Rectal smooth muscle tissue (tissue), 1 donor: ENCODE measurements around the gene NCAPH2.
"Not testable (repeated sequence)": the region's sequence is repeated elsewhere in the genome, so short reads cannot be mapped to it uniquely, and the experiment has no call there.

Experiments
- H3K27ac ChIP-seq: one replicate; pipeline ENCODE4 v1.7.0; 2013; ENCODE audit warnings: low read depth, low read length, inconsistent platforms
- H3K27me3 ChIP-seq: one replicate; pipeline ENCODE4 v1.7.0; 2013; ENCODE audit warnings: low read length; ENCODE audit not compliant: control insufficient read depth, insufficient read depth
- H3K36me3 ChIP-seq: one replicate; pipeline ENCODE4 v1.7.0; 2013; ENCODE audit warnings: low read length; ENCODE audit not compliant: control insufficient read depth, insufficient read depth
- H3K4me1 ChIP-seq: one replicate; pipeline ENCODE4 v1.7.0; 2013; ENCODE audit warnings: low read length; ENCODE audit not compliant: control insufficient read depth, insufficient read depth
- H3K4me3 ChIP-seq: one replicate; pipeline ENCODE4 v1.7.0; 2013; ENCODE audit warnings: low read length
- H3K9ac ChIP-seq: one replicate; pipeline ENCODE4 v1.7.0; 2013; ENCODE audit warnings: low read length

Gene NCAPH2

DNA sequence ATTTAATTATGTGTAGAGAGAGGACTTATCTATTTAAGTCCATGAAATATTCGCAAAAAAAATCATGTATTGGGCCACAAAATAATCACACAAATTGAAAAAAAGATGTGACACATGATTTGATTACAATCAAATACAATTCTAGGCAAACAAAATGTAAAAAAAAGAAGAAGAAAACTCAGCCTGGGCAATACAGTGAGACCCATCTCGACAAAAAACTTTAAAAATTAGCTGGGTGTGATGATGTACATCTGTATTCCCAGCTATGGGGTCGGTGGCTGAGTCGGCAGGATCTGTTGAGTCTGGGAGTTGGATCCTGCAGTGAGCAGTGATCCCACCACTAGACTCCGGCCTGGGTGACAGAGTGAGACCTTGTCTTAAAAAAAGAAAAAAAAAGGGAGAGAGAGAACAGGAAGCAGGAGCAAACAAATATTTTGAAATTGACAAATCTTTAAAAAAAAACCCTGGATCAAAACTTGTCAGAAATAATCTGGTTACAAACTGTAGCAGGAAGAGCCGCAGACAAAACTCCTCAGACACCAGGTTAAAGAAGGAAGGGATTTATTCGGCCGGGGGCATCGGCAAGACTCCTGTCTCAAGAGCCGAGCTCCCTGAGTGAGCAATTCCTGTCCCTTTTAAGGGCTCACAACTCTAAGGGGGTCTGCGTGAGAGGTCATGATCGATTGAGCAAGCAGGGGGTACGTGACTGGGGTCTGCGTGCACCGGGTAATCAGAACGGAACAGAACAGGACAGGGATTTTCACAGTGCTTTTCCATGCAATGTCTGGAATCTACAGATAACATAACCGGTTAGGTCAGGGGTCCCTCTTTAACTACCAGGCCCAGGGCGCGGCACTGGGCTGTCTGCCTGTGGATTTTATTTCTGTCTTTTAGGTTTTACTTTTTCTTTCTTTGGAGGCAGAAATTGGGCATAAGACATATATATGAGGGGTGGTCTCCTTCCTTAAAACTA lies 25.1 kb downstream of the NCAPH2 start:
- no peak overlapping the region for H3K9ac ChIP-seq
- peaks cover 2% of the 10 kb centered on the region for H3K4me1 ChIP-seq
- no peak overlapping the region for H3K4me3 ChIP-seq
- H3K27me3 ChIP-seq: peaks cover 9% of the 10 kb centered on the region
- H3K27ac ChIP-seq: no peak overlapping the region
- H3K36me3 ChIP-seq: no peaks in the 10 kb centered on the region

DNA sequence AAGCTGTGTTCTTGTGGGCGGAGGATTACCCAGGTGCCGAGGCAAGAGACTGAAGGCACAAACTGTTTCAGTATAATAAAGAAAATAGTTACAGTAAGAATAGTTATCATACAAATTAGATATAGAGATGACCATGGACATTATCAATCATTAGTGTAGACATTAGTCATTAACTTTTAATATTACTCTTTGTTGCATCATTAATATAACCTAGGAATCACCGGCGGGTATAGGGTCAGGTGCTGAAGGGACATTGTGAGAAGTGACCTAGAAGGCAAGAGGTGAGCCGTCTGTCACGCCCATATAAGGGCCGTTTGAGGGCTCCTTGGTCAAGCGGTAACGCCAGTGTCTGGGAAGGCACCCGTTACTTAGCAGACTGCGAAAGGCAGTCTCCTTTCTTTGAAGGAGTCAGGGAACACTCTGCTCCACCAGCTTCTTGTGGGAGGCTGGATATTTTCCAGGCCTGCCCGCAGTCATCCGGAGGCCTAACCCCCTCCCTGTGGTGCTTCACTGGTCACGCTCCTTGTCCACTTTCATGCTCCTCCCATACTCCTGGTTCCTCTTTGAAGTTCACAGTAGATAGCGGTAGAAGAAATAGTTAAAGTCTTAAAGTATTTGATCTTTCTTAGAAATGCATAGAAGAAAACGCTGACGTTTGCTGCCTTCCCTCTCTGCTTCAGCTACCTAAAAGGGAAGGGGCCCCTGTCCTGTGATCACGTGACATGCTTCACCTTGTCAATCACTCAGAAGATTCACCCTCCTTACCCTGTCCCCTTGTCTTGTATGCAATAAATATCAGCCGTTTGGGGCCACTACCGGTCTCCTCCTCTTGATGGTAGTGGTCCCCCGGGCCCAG lies 26.1 kb downstream of the NCAPH2 start:
- H3K4me3 ChIP-seq, H3K27ac ChIP-seq, H3K4me1 ChIP-seq, H3K9ac ChIP-seq, H3K27me3 ChIP-seq, H3K36me3 ChIP-seq: not testable (repeated sequence)

DNA sequence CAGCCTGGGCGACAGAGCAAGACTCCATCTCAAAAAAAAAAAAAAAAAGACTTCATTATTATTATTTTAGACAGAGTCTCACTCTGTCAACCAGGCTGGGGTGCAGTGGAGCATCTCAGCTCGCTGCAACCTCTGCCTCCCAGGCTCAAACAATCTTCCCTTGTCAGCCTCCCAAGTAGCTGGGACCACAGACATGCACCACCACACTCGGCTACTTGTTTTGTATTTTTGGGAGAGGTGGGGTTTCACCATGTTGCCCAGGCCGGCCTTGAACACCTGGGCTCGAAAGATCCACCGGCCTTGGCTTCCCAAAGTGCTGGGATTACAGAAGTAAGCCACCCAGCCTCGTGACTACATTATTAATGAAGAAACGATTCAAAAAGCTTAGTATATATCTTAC lies 27.1 kb downstream of the NCAPH2 start:
- Histone ChIP-seq H3K27ac (no peak overlapping the region), H3K4me1 (peaks cover 2% of the 10 kb centered on the region), H3K9ac (no peak overlapping the region), H3K27me3 (peaks cover 9% of the 10 kb centered on the region), H3K4me3 (no peak overlapping the region), H3K36me3 (no peaks in the 10 kb centered on the region)

DNA sequence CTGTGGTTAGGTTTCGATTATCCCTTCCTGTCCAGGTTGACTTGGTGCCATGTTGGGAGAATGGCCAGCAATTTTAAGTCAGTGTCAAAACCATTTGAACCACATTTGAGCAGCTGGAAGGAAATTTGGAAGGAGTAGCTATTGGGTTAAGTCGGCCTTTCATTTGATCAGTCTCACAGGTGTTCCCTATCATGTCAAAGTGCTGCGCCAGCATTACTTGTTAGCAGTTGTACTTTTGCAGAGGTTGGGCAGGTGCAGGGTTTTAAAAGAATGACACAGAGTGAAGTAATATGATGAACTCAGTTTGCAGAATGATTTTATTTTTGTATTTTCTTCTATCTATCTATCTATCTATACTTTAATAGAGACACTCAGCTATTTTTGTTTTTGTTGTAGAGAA lies 28.2 kb downstream of the NCAPH2 start:
- no peak overlapping the region for H3K9ac ChIP-seq
- H3K4me1 ChIP-seq: no peaks in the 10 kb centered on the region
- H3K27me3 ChIP-seq: peaks cover 2% of the 10 kb centered on the region
- H3K36me3 ChIP-seq: no peaks in the 10 kb centered on the region
- H3K4me3 ChIP-seq: no peak overlapping the region
- no peak overlapping the region for H3K27ac ChIP-seq

DNA sequence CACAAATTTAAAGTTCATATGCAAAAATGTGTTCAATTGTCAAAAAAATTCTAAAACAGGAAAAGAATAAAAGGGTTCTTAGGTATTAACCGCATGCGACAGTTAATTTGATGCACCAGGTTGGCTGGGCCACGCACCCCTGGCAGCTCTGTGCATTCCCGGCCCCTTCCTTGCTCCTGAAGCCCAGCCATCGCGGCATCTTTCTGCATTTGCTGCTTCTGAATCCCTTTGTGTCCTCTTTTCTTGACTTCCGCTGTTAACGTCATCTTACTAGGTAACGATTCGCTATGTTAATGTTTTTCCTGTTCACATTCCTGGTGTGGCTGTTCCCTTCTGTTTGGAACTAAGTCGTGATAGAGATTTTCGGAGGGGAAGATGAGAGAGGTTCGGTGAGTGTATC lies 29.7 kb downstream of the NCAPH2 start:
- no peak overlapping the region for H3K9ac ChIP-seq

DNA sequence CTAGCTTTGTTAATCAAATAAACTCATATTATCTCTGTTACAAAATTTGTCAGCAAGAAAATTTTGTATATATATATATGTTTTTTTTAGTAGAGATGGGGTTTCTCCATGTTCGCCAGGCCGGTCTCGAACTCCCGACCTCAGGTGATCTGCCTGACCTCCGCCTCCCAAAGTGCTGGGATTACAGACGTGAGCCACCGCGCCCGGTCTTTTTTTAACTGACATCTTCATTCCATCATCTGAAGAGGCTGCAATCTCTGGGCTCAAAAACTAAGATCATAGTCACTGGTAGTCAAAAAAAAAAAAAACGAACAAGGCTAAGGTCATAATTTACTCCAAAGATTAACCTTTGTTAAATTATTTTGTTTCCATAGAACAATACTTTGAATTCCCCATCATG lies 32.4 kb downstream of the NCAPH2 start:
- no peak overlapping the region for H3K27ac ChIP-seq
- no peaks in the 10 kb centered on the region for H3K4me1 ChIP-seq
- H3K9ac ChIP-seq: no peak overlapping the region

More for the DNA sequence above, 29.7 kb downstream of the NCAPH2 start:
- Histone ChIP-seq H3K4me3 (no peak overlapping the region), H3K36me3 (no peaks in the 10 kb centered on the region), H3K4me1 (no peaks in the 10 kb centered on the region), H3K27ac (peak overlapping the region; percentile 32), H3K27me3 (no peaks in the 10 kb centered on the region)

DNA sequence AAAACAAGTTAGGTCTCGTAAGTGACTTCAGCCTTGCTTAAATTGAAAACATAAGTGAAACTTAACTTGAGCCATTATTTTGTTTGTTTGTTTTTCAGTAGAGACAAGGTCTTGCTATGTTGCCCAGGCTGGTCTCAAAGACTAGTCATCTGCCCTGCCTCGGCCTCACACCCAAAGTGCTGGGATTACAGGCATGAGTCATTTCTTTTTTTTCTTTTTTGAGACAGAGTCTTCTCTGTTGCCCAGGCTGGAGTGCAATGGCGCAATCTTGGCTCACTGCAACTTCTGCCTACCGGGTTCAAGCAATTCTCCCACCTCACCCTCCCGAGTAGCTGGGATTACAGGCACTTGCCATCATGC lies 33.6 kb downstream of the NCAPH2 start:
- not testable (repeated sequence) for H3K36me3 ChIP-seq, H3K4me1 ChIP-seq, H3K9ac ChIP-seq, H3K27me3 ChIP-seq, H3K27ac ChIP-seq, H3K4me3 ChIP-seq

More for the DNA sequence above, 32.4 kb downstream of the NCAPH2 start:
- no peak overlapping the region for H3K4me3 ChIP-seq
- no peaks in the 10 kb centered on the region for H3K36me3 ChIP-seq
- no peaks in the 10 kb centered on the region for H3K27me3 ChIP-seq

DNA sequence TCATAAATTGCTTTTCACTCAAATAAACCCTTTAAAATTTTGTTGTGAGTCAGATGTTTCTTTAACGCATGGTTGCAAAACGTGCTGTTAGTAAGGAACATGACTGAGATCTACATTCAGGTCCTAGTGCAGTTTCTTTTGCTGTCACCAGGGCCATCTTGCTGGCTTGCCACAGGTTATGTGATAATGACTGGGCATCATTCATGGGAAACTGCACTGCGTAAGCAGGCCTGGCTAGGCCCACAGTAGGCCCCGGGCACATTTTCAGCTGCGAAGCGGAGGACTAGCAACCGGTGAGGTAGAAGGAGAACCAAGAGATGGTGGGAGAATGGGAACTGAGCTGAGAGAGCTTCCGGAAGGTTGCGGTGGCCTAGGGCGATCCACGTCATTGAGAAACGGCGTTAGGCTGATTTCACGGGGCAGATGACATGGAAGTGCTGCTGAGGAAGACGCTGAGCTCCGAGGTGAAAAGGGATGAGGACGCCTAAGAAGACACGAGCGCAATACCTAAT lies 34.4 kb downstream of the NCAPH2 start:
- no peaks in the 10 kb centered on the region for H3K36me3 ChIP-seq
- no peak overlapping the region for H3K27ac ChIP-seq
- no peak overlapping the region for H3K4me3 ChIP-seq
- no peaks in the 10 kb centered on the region for H3K4me1 ChIP-seq
- H3K9ac ChIP-seq: no peak overlapping the region
- peaks cover 6% of the 10 kb centered on the region for H3K27me3 ChIP-seq

DNA sequence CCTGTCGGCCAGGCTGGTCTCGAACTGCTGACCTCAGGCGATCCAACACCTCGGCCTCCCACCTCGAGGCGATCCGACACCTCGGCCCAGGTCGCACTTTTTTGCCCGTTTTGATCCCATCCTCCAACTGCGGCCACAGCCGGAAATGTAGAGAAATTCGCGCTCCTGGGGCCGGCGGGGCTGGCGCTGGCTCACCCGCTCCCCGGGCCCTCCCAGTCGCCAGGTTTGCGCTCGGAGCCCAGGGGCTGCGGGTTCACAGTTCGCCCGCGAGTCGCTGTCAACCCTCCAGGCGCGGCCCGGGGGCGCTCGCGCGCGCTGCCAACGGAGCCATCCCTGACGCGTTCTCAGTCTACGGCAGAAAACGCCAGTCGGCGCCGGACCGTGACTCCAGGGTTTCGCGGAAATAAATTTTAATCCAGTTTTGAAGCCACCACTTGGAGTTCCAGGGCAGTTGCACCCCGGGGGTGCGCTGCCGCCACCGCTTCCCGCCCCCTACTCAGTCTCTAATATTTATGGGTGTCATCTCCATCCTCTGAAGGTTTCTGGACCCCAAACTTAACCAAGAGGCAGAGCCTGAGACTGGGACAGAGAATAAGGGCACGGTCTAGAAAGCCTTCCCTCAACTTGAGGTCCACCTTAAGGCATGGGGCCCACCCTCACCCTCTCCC lies 36.2 kb downstream of the NCAPH2 start:
- no peaks in the 10 kb centered on the region for H3K36me3 ChIP-seq
- no peaks in the 10 kb centered on the region for H3K4me1 ChIP-seq
- H3K27ac ChIP-seq: no peak overlapping the region
- no peak overlapping the region for H3K4me3 ChIP-seq
- H3K9ac ChIP-seq: no peak overlapping the region
- peaks cover 17% of the 10 kb centered on the region for H3K27me3 ChIP-seq

DNA sequence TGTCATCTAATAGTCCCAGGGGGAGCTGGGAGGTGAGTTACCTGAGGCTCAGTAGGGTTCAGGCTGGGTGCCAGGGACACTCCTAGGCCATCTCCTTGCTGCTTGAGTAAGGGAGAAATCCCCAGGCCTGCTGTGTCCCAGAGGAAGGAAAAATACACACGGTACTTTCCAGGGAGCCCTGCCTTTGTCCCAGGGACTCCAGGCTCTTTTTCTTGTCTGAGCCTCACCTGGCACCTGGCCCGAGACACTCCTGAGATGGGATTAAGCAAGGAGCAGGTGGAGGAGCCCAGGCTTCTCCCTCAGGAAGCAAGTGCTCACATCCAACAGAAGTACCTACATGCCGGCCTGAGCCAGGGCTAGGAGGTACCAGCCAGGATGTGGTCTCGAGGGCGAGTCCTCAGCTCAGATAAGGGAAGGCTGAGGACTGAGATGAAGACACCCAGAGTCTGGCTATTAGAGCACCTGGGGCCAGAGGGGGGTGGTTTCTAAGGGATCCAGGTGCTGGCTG lies 36.8 kb downstream of the NCAPH2 start:
- Histone ChIP-seq H3K27ac (no peak overlapping the region), H3K4me3 (no peak overlapping the region), H3K36me3 (no peaks in the 10 kb centered on the region), H3K4me1 (no peaks in the 10 kb centered on the region), H3K9ac (no peak overlapping the region), H3K27me3 (peaks cover 19% of the 10 kb centered on the region)

DNA sequence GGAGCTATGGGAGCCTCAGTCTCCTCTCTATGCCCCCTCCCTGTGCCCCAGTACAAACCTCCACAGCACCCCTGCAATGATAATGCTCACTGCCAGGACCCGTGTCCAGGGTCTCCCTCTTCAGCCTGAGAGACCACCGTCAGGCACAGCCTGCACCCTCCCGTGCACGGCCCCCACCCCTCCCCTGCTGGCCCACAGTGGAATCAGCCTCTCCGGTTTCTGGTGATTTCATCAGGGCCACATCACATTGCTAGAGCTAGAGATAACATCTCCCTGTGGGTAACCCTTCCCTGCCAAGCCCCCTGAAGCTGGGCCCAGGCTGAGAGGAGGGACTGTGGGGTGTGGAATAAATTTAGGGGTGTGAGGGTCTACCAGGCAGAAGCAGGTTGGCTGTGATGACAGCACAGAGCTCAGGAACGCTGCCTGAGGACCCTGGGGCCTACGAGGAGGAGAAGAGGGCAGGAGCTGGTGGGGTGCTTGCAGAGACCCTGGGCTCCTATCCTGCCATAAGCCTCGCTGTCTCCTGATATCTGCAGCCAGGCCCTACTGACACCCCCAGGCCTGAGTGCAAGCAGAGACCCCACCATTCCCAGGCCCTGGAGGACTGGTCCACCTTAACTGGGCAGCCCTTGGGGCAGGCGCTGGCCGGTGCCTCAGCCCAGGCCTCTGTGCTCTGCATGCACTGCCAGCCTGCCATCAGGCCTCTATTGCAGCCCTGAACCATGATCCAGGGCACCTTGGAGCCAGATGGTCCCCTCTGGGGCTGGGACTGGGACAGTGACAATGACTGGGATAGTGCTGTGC lies 37.7 kb downstream of the NCAPH2 start, which contains the start of gene KLHDC7B:
Gene KLHDC7B (plus strand): TSS at position 378 of the 804 bp plus-strand sequence. CDS start 345 bp downstream, at position 723.
- Histone ChIP-seq H3K4me1 (no peaks in the 10 kb centered on the region), H3K27ac (no peak within 1 kb of the TSS), H3K9ac (no peak within 1 kb of the TSS), H3K27me3 (peaks cover 19% of the 10 kb centered on the region), H3K4me3 (no peak within 1 kb of the TSS), H3K36me3 (no peaks in the 10 kb centered on the region)
